Suppressor macrophage (primary cell): ENCODE measurements around the gene ABHD3.
"Not testable (repeated sequence)": the region's sequence is repeated elsewhere in the genome, so short reads cannot be mapped to it uniquely, and the experiment has no call there.

ENCODE experiments used
- DNase-seq, 4 experiments: peaks; one replicate each; pipeline ENCODE4 v3.0.0-alpha.2; 2020 to 2022

The ABHD3 gene

GRCh38 chr18:21638822-21639221 is 65.8 kb downstream of the ABHD3 start:
- no peak for DNase-seq

- DNase-seq: no peak
These were observed 67.8 kb downstream of the ABHD3 start for GRCh38 chr18:21636769-21637168.

GRCh38 chr18:21634588-21635199 is 69.9 kb downstream of the ABHD3 start:
- no peak for DNase-seq

- peak in 1 of 4 experiments; percentile 9 for DNase-seq
These were observed 72.2 kb downstream of the ABHD3 start for GRCh38 chr18:21632393-21632792.

GRCh38 chr18:21629089-21629832 is 75.3 kb downstream of the ABHD3 start:
- DNase-seq: no peak

- DNase-seq: not testable (repeated sequence)
These were observed 82.9 kb downstream of the ABHD3 start for GRCh38 chr18:21621640-21622039.

- DNase-seq: peak; percentile 95 to 97 (median 97)
These were observed 92.2 kb downstream of the ABHD3 start, which contains the start of gene SNRPD1 for GRCh38 chr18:21612125-21613039. Gene SNRPD1, plus strand, starts transcription at chr18:21612314. Its CDS starts 116 bp downstream, at chr18:21612430.

GRCh38 chr18:21611401-21612124 is 93.0 kb downstream of the ABHD3 start:
- DNase-seq: not testable (repeated sequence)

- DNase-seq: peak in 1 of 4 experiments; percentile 6
These were observed 99.4 kb downstream of the ABHD3 start for GRCh38 chr18:21605213-21605612.

- DNase-seq: peak; percentile 11 to 65 (median 44)
These were observed 99.9 kb downstream of the ABHD3 start for GRCh38 chr18:21604671-21605070.

GRCh38 chr18:21602299-21602587 is 102.3 kb downstream of the ABHD3 start:
- peak; percentile 77 to 91 (median 86) for DNase-seq
